Peyer's patch (tissue), 4 donors: ENCODE results near the gene C3orf20. TPM values are rescaled to one million over a fixed set of nuclear protein-coding genes. Genes with fewer than 3 reads are reported as not detected.

Experiments used
- DNase-seq, 3 donors: peaks; one replicate each; pipeline ENCODE4 v3.0.0-alpha.2; 2017 to 2019
- H3K27ac ChIP-seq, 4 donors: fragments of 200-600 bp; sonication (generic); one replicate each; pipeline ENCODE4 v1.5.1; 2016 to 2019
- H3K27me3 ChIP-seq, 2 donors: fragments of 200-600 bp; sonication (generic); one replicate each; pipeline ENCODE4 v1.5.1; 2019
- H3K36me3 ChIP-seq, 3 donors: fragments of 200-600 bp; sonication (generic); one replicate each; pipeline ENCODE4 v1.5.1; 2016 to 2019
- H3K4me1 ChIP-seq, 4 donors: fragments of 200-600 bp; sonication (generic); one replicate each; pipeline ENCODE4 v1.5.1; 2016 to 2019
- H3K4me3 ChIP-seq, 4 donors: fragments of 200-600 bp; sonication (generic); 1 replicate in 3 of 4; 2 replicates in 1 of 4; pipeline ENCODE4 v1.5.1; 2016 to 2019; ENCODE audit warnings: mild to moderate bottlenecking in 1 of 4
- H3K9me3 ChIP-seq, 4 donors: fragments of 200-600 bp; sonication (generic); one replicate each; pipeline ENCODE4 v1.5.1; 2016 to 2019; ENCODE audit warnings: mild to moderate bottlenecking in 1 of 4
- POLR2A ChIP-seq, 2 donors: fragments of 450-650 bp; IDR thresholded peaks; one replicate each; pipeline ENCODE4 v1.5.1; 2017; ENCODE audit warnings: antibody characterized with exemption in 2 of 2, mild to moderate bottlenecking in 2 of 2, moderate library complexity in 2 of 2
- total RNA-seq, 4 donors: library from RNA; depleted of rRNA; stranded (reverse); fragments of >200 nt; gene quantifications; one replicate each; pipeline ENCODE4 v1.1.0, GENCODE V29; 2016
- TF ChIP-seq, protein P1 (sequence below), 6 experiments: fragments of 450-650 bp in 4 of 6; fragments of 200-600 bp in 2 of 6; sonication (generic) in 1 of 6; IDR thresholded peaks; one replicate each; pipeline ENCODE4 v1.5.1; 2017 to 2019; ENCODE audit warnings: antibody characterized with exemption in 6 of 6, mild to moderate bottlenecking in 3 of 6, moderate library complexity in 1 of 6

The C3orf20 gene
- total RNA-seq, 4 donors from 2014 or later: not detected

DNA sequence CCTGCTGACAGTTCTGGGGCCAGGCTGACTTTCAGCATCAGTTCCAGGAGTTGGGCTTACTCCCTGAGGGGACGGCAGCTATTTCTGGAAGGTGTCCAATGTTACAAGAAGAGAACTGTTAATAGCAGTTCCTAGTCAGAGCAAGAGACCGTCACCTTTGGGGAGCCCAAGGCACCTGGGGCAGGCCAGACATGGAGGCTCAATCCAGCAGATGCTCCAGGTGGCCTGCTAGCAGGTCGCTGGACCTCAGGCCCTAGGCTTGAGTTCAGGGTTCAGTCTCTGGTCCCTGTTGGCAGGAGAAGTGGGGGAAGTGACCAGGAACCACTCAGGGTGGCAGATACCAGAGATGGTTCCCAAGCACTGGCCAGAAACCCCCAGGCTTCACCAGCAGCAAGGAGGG, 25.9 kb downstream of the C3orf20 start:
- TF ChIP-seq POLR2A (IDR thresholded peaks at IDR 0.05): no peak
- TF ChIP-seq, protein P1, sequence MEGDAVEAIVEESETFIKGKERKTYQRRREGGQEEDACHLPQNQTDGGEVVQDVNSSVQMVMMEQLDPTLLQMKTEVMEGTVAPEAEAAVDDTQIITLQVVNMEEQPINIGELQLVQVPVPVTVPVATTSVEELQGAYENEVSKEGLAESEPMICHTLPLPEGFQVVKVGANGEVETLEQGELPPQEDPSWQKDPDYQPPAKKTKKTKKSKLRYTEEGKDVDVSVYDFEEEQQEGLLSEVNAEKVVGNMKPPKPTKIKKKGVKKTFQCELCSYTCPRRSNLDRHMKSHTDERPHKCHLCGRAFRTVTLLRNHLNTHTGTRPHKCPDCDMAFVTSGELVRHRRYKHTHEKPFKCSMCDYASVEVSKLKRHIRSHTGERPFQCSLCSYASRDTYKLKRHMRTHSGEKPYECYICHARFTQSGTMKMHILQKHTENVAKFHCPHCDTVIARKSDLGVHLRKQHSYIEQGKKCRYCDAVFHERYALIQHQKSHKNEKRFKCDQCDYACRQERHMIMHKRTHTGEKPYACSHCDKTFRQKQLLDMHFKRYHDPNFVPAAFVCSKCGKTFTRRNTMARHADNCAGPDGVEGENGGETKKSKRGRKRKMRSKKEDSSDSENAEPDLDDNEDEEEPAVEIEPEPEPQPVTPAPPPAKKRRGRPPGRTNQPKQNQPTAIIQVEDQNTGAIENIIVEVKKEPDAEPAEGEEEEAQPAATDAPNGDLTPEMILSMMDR (IDR thresholded peaks at IDR 0.05): no peak
- H3K4me1 ChIP-seq: no peaks in the 10 kb centered on the region
- H3K36me3 ChIP-seq: no peaks in the 10 kb centered on the region
- no peaks in the 10 kb centered on the region for H3K27me3 ChIP-seq
- H3K9me3 ChIP-seq: no peaks in the 10 kb centered on the region
- no peak for DNase-seq
- no peak overlapping the region for H3K27ac ChIP-seq
- H3K4me3 ChIP-seq: no peak overlapping the region

DNA sequence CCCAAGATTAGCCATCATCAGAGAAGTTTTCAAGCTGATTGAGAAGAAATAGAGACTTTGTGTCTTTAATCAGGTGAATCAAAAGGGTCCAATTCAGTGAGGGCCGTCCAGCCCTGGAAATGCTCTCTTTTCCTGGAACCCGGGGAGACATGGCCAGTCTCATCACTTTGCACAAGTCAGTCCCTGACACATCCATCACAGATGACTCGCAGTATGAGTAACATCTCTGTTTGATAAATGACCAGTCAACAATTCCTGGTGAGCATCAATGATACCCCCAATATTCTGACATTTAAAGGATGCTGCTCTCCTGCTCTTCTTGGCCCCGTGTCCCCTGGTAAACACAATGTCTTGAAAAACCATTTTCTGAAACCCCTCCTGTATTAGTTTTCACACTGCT, 26.7 kb downstream of the C3orf20 start:
- Histone ChIP-seq H3K27ac (no peak overlapping the region), H3K9me3 (no peaks in the 10 kb centered on the region), H3K4me3 (no peak overlapping the region)

DNA sequence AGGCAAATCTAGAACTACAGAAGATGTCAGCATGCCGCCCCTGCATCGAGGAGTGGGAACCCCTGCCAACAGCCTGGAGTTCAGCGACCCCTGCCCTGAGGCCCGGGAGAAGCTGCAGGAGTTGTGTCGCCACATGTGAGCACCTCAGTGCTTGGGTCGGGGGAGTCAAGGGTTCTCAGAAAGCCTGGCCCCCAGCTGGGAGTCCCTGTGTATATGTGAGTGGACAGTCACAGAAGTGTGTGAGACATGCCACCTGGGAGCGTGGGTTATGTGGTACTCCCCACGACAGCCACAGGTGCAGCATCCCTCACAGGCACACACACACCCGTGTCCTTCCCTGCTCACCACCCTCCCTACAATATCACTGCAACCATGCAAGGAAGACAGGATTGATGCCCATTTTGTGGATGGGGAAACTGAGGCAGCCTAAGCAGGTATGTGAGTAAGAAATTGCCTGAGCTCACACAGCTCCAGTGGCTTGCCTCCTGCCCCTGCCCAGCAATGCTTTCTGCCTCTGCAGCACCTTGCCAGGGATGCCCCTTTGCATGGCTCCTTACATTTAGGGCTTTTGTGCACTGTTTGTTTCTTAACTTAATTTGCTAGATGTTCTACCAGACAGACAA, 28.3 kb downstream of the C3orf20 start:
- DNase-seq: no peak
- no peak overlapping the region for H3K4me3 ChIP-seq
- no peak for TF ChIP-seq POLR2A (IDR thresholded peaks at IDR 0.05)
- TF ChIP-seq, protein P1 (IDR thresholded peaks at IDR 0.05): no peak
- H3K9me3 ChIP-seq: no peaks in the 10 kb centered on the region
- H3K27me3 ChIP-seq: no peaks in the 10 kb centered on the region
- H3K27ac ChIP-seq: no peak overlapping the region
- no peaks in the 10 kb centered on the region for H3K4me1 ChIP-seq
- no peaks in the 10 kb centered on the region for H3K36me3 ChIP-seq

More for the DNA sequence above, 26.7 kb downstream of the C3orf20 start:
- DNase-seq: no peak
- TF ChIP-seq POLR2A (IDR thresholded peaks at IDR 0.05): no peak
- TF ChIP-seq, protein P1 (IDR thresholded peaks at IDR 0.05): no peak
- H3K36me3 ChIP-seq: no peaks in the 10 kb centered on the region
- no peaks in the 10 kb centered on the region for H3K27me3 ChIP-seq
- H3K4me1 ChIP-seq: no peaks in the 10 kb centered on the region

DNA sequence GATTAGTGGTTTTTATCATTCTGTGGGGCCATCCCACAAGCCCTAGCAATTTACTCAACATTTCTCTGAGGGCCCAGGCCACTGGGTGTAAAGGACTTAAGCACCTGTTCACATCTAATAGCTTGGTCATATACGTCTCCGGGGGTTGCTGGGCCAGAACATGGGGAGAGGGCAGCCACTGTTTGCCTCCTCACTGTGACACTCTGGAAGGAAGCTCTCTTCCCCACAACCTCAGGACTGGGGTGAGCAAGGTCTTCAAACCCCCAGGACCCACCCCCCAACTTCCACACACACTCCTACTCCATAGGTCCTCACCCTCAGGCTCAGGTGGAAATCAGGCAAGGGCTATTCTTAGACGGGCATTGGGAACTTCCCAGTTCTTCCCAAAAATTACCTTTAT, 28.9 kb downstream of the C3orf20 start:
- H3K4me1 ChIP-seq: no peaks in the 10 kb centered on the region
- no peaks in the 10 kb centered on the region for H3K36me3 ChIP-seq
- TF ChIP-seq POLR2A (IDR thresholded peaks at IDR 0.05): no peak
- TF ChIP-seq, protein P1 (IDR thresholded peaks at IDR 0.05): no peak
- no peak overlapping the region for H3K4me3 ChIP-seq
- no peak overlapping the region for H3K27ac ChIP-seq
- no peaks in the 10 kb centered on the region for H3K9me3 ChIP-seq
- no peaks in the 10 kb centered on the region for H3K27me3 ChIP-seq
- DNase-seq: no peak

DNA sequence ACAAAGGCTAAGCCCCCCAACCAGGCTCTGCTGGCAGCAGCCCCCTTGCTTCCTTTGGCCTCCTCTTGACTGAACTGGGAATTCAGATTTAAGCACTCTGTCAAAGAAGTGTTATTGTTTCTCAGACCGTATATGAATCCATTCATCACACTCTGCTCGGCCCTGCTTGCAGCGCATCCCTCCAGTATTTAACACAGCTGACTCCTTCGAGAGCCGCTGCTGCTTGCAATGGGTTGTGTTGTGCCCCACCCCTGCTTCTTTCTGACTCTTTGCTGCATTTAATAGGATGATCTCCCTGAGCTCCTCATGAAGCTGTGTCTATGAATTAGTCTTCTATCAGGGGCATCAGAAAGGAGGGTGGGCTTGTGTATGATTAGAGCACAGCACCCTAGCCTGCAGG, 31.2 kb downstream of the C3orf20 start:
- DNase-seq: no peak
- no peak for TF ChIP-seq POLR2A (IDR thresholded peaks at IDR 0.05)
- TF ChIP-seq, protein P1 (IDR thresholded peaks at IDR 0.05): no peak
- H3K36me3 ChIP-seq: no peaks in the 10 kb centered on the region

DNA sequence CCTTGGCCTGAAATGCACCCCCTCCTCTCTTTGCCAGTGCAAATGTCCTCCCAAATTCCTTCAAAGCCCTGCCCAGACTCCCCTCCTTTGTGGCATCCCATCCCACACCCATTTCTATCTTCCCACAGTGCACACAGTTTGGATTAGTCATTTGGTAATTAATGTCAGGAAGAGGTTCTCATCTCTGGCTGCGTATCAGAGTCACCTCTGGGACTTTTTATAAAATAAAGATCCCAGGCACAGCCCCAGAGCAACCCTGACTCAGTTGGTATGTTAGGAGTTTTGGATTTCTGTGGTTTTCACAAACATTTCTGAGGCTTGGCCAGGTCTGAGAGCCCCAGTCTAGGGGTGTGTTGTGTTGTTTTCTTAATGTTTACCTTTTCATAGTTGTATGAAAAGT, 41.6 kb downstream of the C3orf20 start:
- H3K4me1 ChIP-seq: no peaks in the 10 kb centered on the region
- DNase-seq: no peak
- no peaks in the 10 kb centered on the region for H3K27me3 ChIP-seq
- no peaks in the 10 kb centered on the region for H3K36me3 ChIP-seq
- H3K9me3 ChIP-seq: peaks cover 0 to 4% (median 0%) of the 10 kb centered on the region in 4 donors
- TF ChIP-seq POLR2A (IDR thresholded peaks at IDR 0.05): no peak
- TF ChIP-seq, protein P1 (IDR thresholded peaks at IDR 0.05): no peak
- H3K4me3 ChIP-seq: no peak overlapping the region
- no peak overlapping the region for H3K27ac ChIP-seq

More for the DNA sequence above, 31.2 kb downstream of the C3orf20 start:
- Histone ChIP-seq H3K27me3 (no peaks in the 10 kb centered on the region), H3K27ac (no peak overlapping the region), H3K4me1 (no peaks in the 10 kb centered on the region), H3K9me3 (no peaks in the 10 kb centered on the region), H3K4me3 (no peak overlapping the region)
